Measurements from ENCODE around the gene PWP1.

GRCh38 chr12:107667464-107667863 is 18.1 kb upstream of the PWP1 start:
- TF ChIP-seq TAF1 (IDR thresholded peaks at IDR 0.05; ENCODE audit: borderline replicate concordance, low read depth, low read length), result no peak
- no peak for TF ChIP-seq POLR2AphosphoS5 (IDR thresholded peaks at IDR 0.05; ENCODE audit: low read depth, low read length)

Data from GM12892 (cell line).